Ovary (tissue), 9 donors: ENCODE measurements around the gene RACGAP1. TPM values are rescaled to one million over a fixed set of nuclear protein-coding genes. Genes with fewer than 3 reads are reported as not detected.
A peak's percentile ranks its signal among the peaks of the same experiment; 100 is the strongest.

ENCODE experiments used
- DNase-seq, 5 donors: peaks; one replicate each; pipeline ENCODE4 v3.0.0-alpha.2; 2019 to 2020
- H3K27ac ChIP-seq, 2 donors: fragments of 200-600 bp; one replicate each; pipeline versions ENCODE4 v1.5.1 to v1.8.0; 2019 to 2022
- H3K27me3 ChIP-seq: fragments of 200-600 bp; one replicate; pipeline ENCODE4 v1.8.0; 2022
- H3K36me3 ChIP-seq: fragments of 200-600 bp; sonication (generic); one replicate; pipeline ENCODE4 v1.5.1; 2019
- H3K4me1 ChIP-seq: one replicate; pipeline ENCODE4 v1.8.1; 2013; ENCODE audit warnings: mild to moderate bottlenecking, moderate library complexity; ENCODE audit not compliant: insufficient read depth
- H3K4me3 ChIP-seq: fragments of 200-600 bp; sonication (generic); one replicate; pipeline ENCODE4 v1.5.1; 2017
- H3K9me3 ChIP-seq, 2 donors: fragments of 200-600 bp in 1 of 2; sonication (generic) in 1 of 2; one replicate each; pipeline versions ENCODE4 v1.5.1 to v1.8.1; 2013 to 2019; ENCODE audit warnings: mild to moderate bottlenecking in 1 of 2, moderate library complexity in 1 of 2
- EP300 ChIP-seq: sonication (generic); formaldehyde crosslinking; IDR thresholded peaks from one replicate; pipeline ENCODE4 v1.6.1; 2017; ENCODE audit warnings: antibody characterized with exemption
- POLR2A ChIP-seq: fragments of 450-650 bp; IDR thresholded peaks from one replicate; pipeline ENCODE4 v1.6.1; 2017; ENCODE audit warnings: antibody characterized with exemption, mild to moderate bottlenecking, moderate library complexity
- WGBS, 3 donors: extraction: QIAGEN DNeasy Blood & Tissue Kit in 1 of 3; methylation state at CpG; one replicate each; pipeline versions ENCODE4 v1.1.5 to v1.1.7; 2013 to 2017; 5-methylcytosine and 5-hydroxymethylcytosine counted together
- intact Hi-C, 4 donors: fragments of 100-400 bp; cut with DNase I; formaldehyde crosslinking; loops; one replicate each; pipeline versions ENCODE4 v1.11.0 to v1.15.1; 2022 to 2023
- polyA plus RNA-seq, 2 donors: library from polyadenylated mRNA; stranded (reverse); fragments of 200-250 nt in 1 of 2; fragments of 350-450 nt in 1 of 2; fragmentation: Illumina TruSeq in 1 of 2; extraction: RNeasy Lipid Tissue Mini Kit (QIAGEN cat#74804) in 1 of 2; gene quantifications; one replicate each; pipeline ENCODE4 v1.2.3, GENCODE V29; 2013 to 2014
- total RNA-seq, 7 donors: library from RNA; depleted of rRNA in 2 of 7; stranded (reverse); fragments of >200 nt in 2 of 7; fragmentation: NEBNext Ultra II Directional in 3 of 7; extraction: Animal tissue kit (Norgen Biotek cat#: 25700) in 3 of 7; gene quantifications; one replicate each; pipeline versions ENCODE4 v1.1.0 to v1.2.4, GENCODE V29; 2016 to 2023
- TF ChIP-seq, protein P1 (sequence below), 3 donors: fragments of 450-650 bp in 2 of 3; fragments of 200-600 bp in 1 of 3; IDR thresholded peaks; one replicate each; pipeline versions ENCODE4 v1.5.1 to v1.8.0; 2016 to 2022; ENCODE audit warnings: antibody characterized with exemption in 3 of 3, mild to moderate bottlenecking in 1 of 3
- donor health status: DM: no; HTN: no; CAD: no; lungs with moderate emphysema.
- donor health status: DM: no; HTN: no; CAD: no.
- donor health status: Bipolar disorder and iron deficiency.
- donor health status: DM: yes; HTN: yes; CAD: no.
- donor health status: DM: no; HTN: no; CAD: no.
- donor health status: DM: yes; HTN: yes; CAD: no.

RACGAP1 gene
- total and polyA plus RNA-seq, 9 donors: 2.1 to 10.8 (median 3.8) TPM

DNA sequence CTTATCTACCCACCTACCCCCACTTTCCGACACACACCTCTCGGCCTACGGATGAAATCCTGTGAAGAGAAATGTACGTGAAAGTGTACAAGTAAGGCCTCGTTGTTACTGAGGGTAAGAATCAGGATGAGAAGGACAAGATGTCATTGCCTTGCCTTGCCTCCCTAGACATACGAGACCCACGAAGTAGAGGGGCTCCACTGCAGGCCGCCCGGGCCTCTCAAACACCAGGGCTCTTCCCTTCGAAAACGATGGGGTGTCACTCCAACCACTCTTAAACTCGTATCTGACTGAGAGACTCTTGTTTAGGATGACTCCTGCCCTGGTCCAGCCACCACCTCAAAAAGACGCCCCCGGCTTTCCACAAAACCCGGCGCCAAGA, 498 bp downstream of the RACGAP1 start:
- Histone ChIP-seq H3K4me3 (peak overlapping the region; percentile 80), H3K27me3 (no peaks in the 10 kb centered on the region), H3K9me3 (no peaks in the 10 kb centered on the region), H3K36me3 (no peaks in the 10 kb centered on the region), H3K4me1 (no peaks in the 10 kb centered on the region), H3K27ac (no peak overlapping the region)
- no peak for DNase-seq
- WGBS, 3 donors: 1 to 2% (median 2%) methylated on average over 16 of the region's 16 CpGs
- intact Hi-C loops: no loop called here
- TF ChIP-seq, protein P1, sequence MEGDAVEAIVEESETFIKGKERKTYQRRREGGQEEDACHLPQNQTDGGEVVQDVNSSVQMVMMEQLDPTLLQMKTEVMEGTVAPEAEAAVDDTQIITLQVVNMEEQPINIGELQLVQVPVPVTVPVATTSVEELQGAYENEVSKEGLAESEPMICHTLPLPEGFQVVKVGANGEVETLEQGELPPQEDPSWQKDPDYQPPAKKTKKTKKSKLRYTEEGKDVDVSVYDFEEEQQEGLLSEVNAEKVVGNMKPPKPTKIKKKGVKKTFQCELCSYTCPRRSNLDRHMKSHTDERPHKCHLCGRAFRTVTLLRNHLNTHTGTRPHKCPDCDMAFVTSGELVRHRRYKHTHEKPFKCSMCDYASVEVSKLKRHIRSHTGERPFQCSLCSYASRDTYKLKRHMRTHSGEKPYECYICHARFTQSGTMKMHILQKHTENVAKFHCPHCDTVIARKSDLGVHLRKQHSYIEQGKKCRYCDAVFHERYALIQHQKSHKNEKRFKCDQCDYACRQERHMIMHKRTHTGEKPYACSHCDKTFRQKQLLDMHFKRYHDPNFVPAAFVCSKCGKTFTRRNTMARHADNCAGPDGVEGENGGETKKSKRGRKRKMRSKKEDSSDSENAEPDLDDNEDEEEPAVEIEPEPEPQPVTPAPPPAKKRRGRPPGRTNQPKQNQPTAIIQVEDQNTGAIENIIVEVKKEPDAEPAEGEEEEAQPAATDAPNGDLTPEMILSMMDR (IDR thresholded peaks at IDR 0.05): no peak
- TF ChIP-seq EP300 (no peak), POLR2A (no peak)

DNA sequence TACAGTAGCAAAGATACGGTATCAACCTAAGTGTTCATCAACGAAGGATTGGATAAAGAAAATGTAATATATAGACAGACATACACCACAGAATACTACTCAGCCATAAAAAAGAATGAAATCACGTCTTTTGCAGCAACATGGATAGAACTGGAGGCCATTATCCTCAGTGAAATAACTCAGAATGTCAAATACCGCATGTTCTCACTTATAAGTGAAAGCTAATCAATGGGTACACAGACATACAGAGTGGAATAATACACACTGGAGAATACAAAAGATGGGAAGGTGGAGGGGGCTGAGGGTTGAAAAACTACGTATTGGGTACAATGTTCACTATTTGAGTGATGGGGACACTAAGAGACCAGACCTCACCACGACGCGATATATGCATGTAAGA, 1.1 kb downstream of the RACGAP1 start:
- no peak for TF ChIP-seq EP300
- TF ChIP-seq, protein P1 (IDR thresholded peaks at IDR 0.05): no peak
- TF ChIP-seq POLR2A: no peak
- Histone ChIP-seq H3K27me3 (no peaks in the 10 kb centered on the region), H3K4me1 (no peaks in the 10 kb centered on the region), H3K27ac (no peak overlapping the region), H3K36me3 (no peaks in the 10 kb centered on the region), H3K9me3 (no peaks in the 10 kb centered on the region), H3K4me3 (no peak overlapping the region)
- intact Hi-C loops: no loop called here
- 68 to 77% (median 72%) methylated on average over 8 of the region's 8 CpGs for WGBS, 3 donors
- DNase-seq: no peak

DNA sequence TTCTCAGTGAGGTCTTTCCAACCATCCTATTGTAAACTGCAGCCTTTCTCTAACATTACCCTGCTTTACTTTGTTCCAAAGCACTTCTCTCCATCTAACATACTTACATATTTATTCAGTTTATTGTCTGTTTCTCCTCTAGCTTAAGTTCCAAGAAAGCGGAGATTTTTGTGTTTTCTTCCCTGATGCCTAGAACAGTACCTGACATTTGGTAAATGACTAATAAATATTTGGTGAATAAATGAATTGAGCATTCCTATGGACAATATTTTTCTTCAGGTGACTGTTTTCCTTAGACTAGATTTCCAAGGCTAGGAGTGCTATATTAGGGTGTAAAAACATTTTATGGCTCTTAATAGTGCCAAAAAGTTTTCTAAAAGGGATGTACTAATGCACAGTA, 2.4 kb downstream of the RACGAP1 start:
- Histone ChIP-seq H3K27ac (no peak overlapping the region), H3K9me3 (no peaks in the 10 kb centered on the region), H3K4me1 (no peaks in the 10 kb centered on the region), H3K4me3 (no peak overlapping the region), H3K36me3 (no peaks in the 10 kb centered on the region), H3K27me3 (no peaks in the 10 kb centered on the region)
- TF ChIP-seq, protein P1 (IDR thresholded peaks at IDR 0.05): no peak
- TF ChIP-seq POLR2A (no peak), EP300 (no peak)
- intact Hi-C loops: no loop called here
- WGBS, 3 donors: 96 to 100% (median 100%) methylated on average over 1 of the region's 1 CpG
- no peak for DNase-seq

DNA sequence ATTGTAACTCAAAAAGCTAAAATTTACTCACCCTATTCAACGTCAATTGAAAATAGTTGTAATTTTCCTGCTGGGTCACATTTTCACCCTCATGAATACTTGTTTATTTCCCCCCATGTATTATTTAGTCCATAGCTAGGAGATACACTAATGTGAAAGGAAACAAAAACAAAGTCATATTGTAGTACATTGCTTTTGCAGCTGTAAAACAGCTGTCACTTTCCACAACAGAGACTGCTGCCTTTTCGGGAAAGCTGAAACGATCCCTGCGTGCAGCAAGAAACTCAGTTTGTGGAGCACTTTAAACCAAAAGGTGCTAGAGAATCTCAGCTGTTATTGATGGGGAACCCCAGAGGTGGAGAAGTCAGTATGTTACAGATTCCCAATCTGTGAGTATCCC, 4.3 kb downstream of the RACGAP1 start:
- intact Hi-C loops: no loop called here
- no peaks in the 10 kb centered on the region for H3K4me1 ChIP-seq
- TF ChIP-seq, protein P1 (IDR thresholded peaks at IDR 0.05): no peak
- no peak overlapping the region for H3K27ac ChIP-seq
- H3K27me3 ChIP-seq: no peaks in the 10 kb centered on the region
- no peaks in the 10 kb centered on the region for H3K36me3 ChIP-seq
- WGBS, 3 donors: 11 to 35% (median 14%) methylated on average over 4 of the region's 4 CpGs
- DNase-seq: no peak
- no peak overlapping the region for H3K4me3 ChIP-seq
- H3K9me3 ChIP-seq: no peaks in the 10 kb centered on the region

DNA sequence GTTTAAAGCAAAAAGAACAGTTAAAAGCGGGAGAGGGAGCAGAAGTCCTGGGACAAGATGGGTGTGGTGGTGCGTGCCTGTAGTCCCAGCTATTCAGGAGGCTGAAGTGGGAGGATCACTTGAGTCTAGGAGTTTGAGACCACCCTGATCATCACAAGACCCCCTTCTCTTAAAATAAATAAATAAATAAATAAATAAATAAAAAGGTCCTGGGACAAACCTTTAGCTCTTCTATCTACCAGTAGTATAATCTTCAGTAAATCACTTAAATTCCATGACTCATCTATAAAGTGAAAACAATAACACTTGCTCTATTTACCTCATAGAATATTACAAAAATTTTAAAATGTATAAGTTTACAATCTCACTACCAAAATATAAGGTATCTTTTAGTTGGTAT, 5.8 kb downstream of the RACGAP1 start:
- Histone ChIP-seq H3K9me3 (no peaks in the 10 kb centered on the region), H3K27me3 (no peaks in the 10 kb centered on the region), H3K36me3 (no peaks in the 10 kb centered on the region), H3K4me3 (no peak overlapping the region), H3K27ac (no peak overlapping the region), H3K4me1 (no peaks in the 10 kb centered on the region)
- DNase-seq: no peak
- intact Hi-C loops: no loop called here
- TF ChIP-seq EP300 (no peak), POLR2A (no peak)
- TF ChIP-seq, protein P1 (IDR thresholded peaks at IDR 0.05): no peak
- 96 to 98% (median 97%) methylated on average over 2 of the region's 2 CpGs for WGBS, 3 donors
